Measurements from ENCODE around the gene FGL2. TPM values are rescaled to one million over a fixed set of nuclear protein-coding genes. Genes with fewer than 3 reads are reported as not detected.

Gene FGL2
- total and polyA plus RNA-seq, 2 experiments from 2014 or later = not detected

DNA sequence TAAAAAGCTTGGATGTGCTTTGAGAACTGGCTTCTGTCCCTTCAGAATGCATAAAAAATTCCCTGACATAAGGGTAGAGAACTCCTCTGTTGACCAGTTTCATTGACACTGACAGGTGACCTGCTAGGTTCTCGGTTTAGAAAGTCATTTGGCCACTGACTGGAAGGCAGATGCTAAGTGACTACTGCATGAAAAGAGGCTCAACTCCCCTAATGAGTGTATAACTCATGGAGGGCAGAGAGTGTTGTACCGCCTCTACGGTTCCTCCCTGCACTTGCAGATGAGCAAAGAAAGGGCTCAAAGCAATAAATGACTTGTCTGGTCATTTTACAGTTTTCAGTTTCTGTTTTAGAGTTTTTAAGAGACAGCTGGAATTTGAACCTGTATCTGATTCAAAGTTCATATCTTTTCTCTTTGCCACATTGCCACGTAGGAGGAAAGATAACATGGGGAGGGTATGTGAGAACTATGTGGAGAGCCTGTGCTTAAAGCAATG is 2.9 kb upstream of the FGL2 start (continued):
- TF ChIP-seq, protein P1, sequence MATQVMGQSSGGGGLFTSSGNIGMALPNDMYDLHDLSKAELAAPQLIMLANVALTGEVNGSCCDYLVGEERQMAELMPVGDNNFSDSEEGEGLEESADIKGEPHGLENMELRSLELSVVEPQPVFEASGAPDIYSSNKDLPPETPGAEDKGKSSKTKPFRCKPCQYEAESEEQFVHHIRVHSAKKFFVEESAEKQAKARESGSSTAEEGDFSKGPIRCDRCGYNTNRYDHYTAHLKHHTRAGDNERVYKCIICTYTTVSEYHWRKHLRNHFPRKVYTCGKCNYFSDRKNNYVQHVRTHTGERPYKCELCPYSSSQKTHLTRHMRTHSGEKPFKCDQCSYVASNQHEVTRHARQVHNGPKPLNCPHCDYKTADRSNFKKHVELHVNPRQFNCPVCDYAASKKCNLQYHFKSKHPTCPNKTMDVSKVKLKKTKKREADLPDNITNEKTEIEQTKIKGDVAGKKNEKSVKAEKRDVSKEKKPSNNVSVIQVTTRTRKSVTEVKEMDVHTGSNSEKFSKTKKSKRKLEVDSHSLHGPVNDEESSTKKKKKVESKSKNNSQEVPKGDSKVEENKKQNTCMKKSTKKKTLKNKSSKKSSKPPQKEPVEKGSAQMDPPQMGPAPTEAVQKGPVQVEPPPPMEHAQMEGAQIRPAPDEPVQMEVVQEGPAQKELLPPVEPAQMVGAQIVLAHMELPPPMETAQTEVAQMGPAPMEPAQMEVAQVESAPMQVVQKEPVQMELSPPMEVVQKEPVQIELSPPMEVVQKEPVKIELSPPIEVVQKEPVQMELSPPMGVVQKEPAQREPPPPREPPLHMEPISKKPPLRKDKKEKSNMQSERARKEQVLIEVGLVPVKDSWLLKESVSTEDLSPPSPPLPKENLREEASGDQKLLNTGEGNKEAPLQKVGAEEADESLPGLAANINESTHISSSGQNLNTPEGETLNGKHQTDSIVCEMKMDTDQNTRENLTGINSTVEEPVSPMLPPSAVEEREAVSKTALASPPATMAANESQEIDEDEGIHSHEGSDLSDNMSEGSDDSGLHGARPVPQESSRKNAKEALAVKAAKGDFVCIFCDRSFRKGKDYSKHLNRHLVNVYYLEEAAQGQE (IDR thresholded peaks at IDR 0.05; ENCODE audit: unreplicated experiment) = no peak
- TF ChIP-seq ZNF331 (CRISPR knock-in tag; IDR thresholded peaks at IDR 0.05; ENCODE audit: low read depth) (no peak), ETS1 (IDR thresholded peaks at IDR 0.05) (no peak)

DNA sequence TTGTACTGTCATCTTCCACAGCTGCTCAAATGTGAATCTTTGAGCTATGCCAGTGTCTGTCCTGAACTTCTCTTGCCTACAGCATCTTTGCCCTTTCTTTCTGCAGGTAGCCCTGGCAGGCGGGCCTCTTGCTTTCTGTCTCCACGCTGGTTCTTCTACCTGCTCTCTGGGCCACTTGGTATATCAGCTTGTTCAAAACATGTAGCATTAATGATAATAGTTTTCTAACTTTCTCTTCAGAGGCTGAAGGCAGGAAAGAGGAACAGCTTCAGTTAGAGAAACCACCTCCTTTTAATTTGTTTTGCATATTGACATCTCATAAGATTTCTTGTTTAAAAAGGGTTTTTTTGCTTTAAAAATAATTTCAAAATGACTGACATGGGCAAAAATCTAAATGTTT is 923 bp upstream of the FGL2 start:
- Histone ChIP-seq H3F3A (replicated peaks; ENCODE audit: low read depth) (no peaks in the 10 kb centered on the region), H2AFZ (no peak overlapping the region), H3K79me2 (replicated peaks; ENCODE audit: insufficient read depth) (no peaks in the 10 kb centered on the region), H3K4me3 (no peak overlapping the region), H4K20me1 (replicated peaks; ENCODE audit: insufficient read depth) (no peaks in the 10 kb centered on the region), H3K27ac (ENCODE audit: low read depth) (no peak overlapping the region), H3K36me3 (ENCODE audit: insufficient read depth) (no peaks in the 10 kb centered on the region), H3K9me2 (ENCODE audit: insufficient read depth) (no peaks in the 10 kb centered on the region), H3K4me1 (ENCODE audit: insufficient read depth) (peaks cover 11% of the 10 kb centered on the region), H3K4me2 (no peak overlapping the region), H3K27me3 (ENCODE audit: insufficient read depth) (no peaks in the 10 kb centered on the region)
- peaks cover 2% of the 10 kb centered on the region for H3K27me3 Mint-ChIP-seq (ENCODE audit: insufficient read depth, low read depth, poor library complexity)
- TF ChIP-seq CTCF (conservative IDR thresholded peaks at IDR 0.05; ENCODE audit: low read depth in 2 of 2) = no peak
- H3K36me3 Mint-ChIP-seq (ENCODE audit: low read depth) = no peaks in the 10 kb centered on the region
- H3K9me3 Mint-ChIP-seq = no peaks in the 10 kb centered on the region
- no peak overlapping the region for H3K4me3 Mint-ChIP-seq
- no peak for DNase-seq (ENCODE audit: low spot score)
- H3K4me1 Mint-ChIP-seq = peaks cover 7% of the 10 kb centered on the region
- no peak for ATAC-seq
- H3K27ac Mint-ChIP-seq = no peak overlapping the region

- H3K9me2 ChIP-seq (ENCODE audit: insufficient read depth) = no peaks in the 10 kb centered on the region
- Mint-ChIP-seq H3K27ac (no peak overlapping the region), H3K4me3 (no peak overlapping the region), H3K27me3 (ENCODE audit: insufficient read depth, low read depth, poor library complexity) (no peaks in the 10 kb centered on the region), H3K4me1 (peaks cover 7% of the 10 kb centered on the region), H3K36me3 (ENCODE audit: low read depth) (no peaks in the 10 kb centered on the region), H3K9me3 (no peaks in the 10 kb centered on the region)
- H3F3A ChIP-seq (replicated peaks; ENCODE audit: low read depth) = no peaks in the 10 kb centered on the region
- peaks cover 11% of the 10 kb centered on the region for H3K4me1 ChIP-seq (ENCODE audit: insufficient read depth)
- DNase-seq (ENCODE audit: low spot score) (no peak), ATAC-seq (no peak)
- no peaks in the 10 kb centered on the region for H3K79me2 ChIP-seq (replicated peaks; ENCODE audit: insufficient read depth)
- no peaks in the 10 kb centered on the region for H3K27me3 ChIP-seq (ENCODE audit: insufficient read depth)
- H3K36me3 ChIP-seq (ENCODE audit: insufficient read depth) = no peaks in the 10 kb centered on the region
- H3K4me2 ChIP-seq = no peak overlapping the region
- no peak overlapping the region for H3K27ac ChIP-seq (ENCODE audit: low read depth)
- H2AFZ ChIP-seq = no peak overlapping the region
- no peaks in the 10 kb centered on the region for H4K20me1 ChIP-seq (replicated peaks; ENCODE audit: insufficient read depth)
- no peak overlapping the region for H3K4me3 ChIP-seq
- no peak for TF ChIP-seq POLR2AphosphoS5 (IDR thresholded peaks at IDR 0.05; ENCODE audit: low read depth)
- TF ChIP-seq JUNB (IDR thresholded peaks at IDR 0.05; ENCODE audit: unreplicated experiment) = no peak
- TF ChIP-seq EZH2phosphoT487 (IDR thresholded peaks at IDR 0.05; ENCODE audit: unreplicated experiment) = no peak
- TF ChIP-seq CTCF (conservative IDR thresholded peaks at IDR 0.05; ENCODE audit: low read depth in 2 of 2) = no peak
- no peak for TF ChIP-seq CREB1 (CRISPR knock-in tag; IDR thresholded peaks at IDR 0.05; ENCODE audit: low read depth)
- no peak for TF ChIP-seq ZNF331 (CRISPR knock-in tag; IDR thresholded peaks at IDR 0.05; ENCODE audit: low read depth)
- no peak for TF ChIP-seq STAT1 (IDR thresholded peaks at IDR 0.05; ENCODE audit: unreplicated experiment)
- TF ChIP-seq, protein P1 (IDR thresholded peaks at IDR 0.05; ENCODE audit: unreplicated experiment) = no peak
Measured at GRCh38 chr7:77197141-77197540, 2.5 kb downstream of the FGL2 start.

Data from GM23338 (cell line).